NCI-H1092 treated with DMSO at 0.1 percent for 48 hours (cell line): ENCODE measurements around the gene SCAPER.
"Not testable (repeated sequence)": the region's sequence is repeated elsewhere in the genome, so short reads cannot be mapped to it uniquely, and the experiment has no call there.

Source experiments
- DNase-seq: peaks from one replicate; lab custom pipeline; 2025; lab: John Stamatoyannopoulos, UW

The SCAPER gene

GRCh38 chr15:76913737-76914136 is 8.6 kb upstream of the SCAPER start:
- no peak for DNase-seq

GRCh38 chr15:76912430-76912829 is 7.3 kb upstream of the SCAPER start:
- DNase-seq, result no peak

- DNase-seq, result no peak
Observed at GRCh38 chr15:76905855-76906254, 715 bp upstream of the SCAPER start.

GRCh38 chr15:76904461-76905012 is 603 bp downstream of the SCAPER start:
- DNase-seq, result peak; percentile 46

GRCh38 chr15:76903251-76903681 is 1.9 kb downstream of the SCAPER start:
- DNase-seq, result peak; percentile 20

GRCh38 chr15:76901965-76902364 is 3.2 kb downstream of the SCAPER start:
- DNase-seq, result no peak

- not testable (repeated sequence) for DNase-seq
Observed at GRCh38 chr15:76899931-76900310, 5.2 kb downstream of the SCAPER start.

GRCh38 chr15:76899176-76899930 is 5.8 kb downstream of the SCAPER start:
- DNase-seq, result not testable (repeated sequence)

GRCh38 chr15:76898102-76898501 is 7.0 kb downstream of the SCAPER start:
- DNase-seq, result no peak

- DNase-seq, result no peak
Observed at GRCh38 chr15:76894174-76894573, 11.0 kb downstream of the SCAPER start.

GRCh38 chr15:76892836-76893235 is 12.3 kb downstream of the SCAPER start:
- not testable (repeated sequence) for DNase-seq

GRCh38 chr15:76887280-76888141 is 17.6 kb downstream of the SCAPER start:
- not testable (repeated sequence) for DNase-seq

- no peak for DNase-seq
Observed at GRCh38 chr15:76885212-76885611, 19.9 kb downstream of the SCAPER start.

- no peak for DNase-seq
Observed at GRCh38 chr15:76875911-76876310, 29.2 kb downstream of the SCAPER start.

GRCh38 chr15:76873066-76873465 is 32.1 kb downstream of the SCAPER start:
- not testable (repeated sequence) for DNase-seq

- DNase-seq, result no peak
Observed at GRCh38 chr15:76871930-76872329, 33.2 kb downstream of the SCAPER start.

GRCh38 chr15:76868740-76869139 is 36.4 kb downstream of the SCAPER start:
- no peak for DNase-seq

GRCh38 chr15:76866716-76867321 is 38.3 kb downstream of the SCAPER start:
- DNase-seq, result no peak

GRCh38 chr15:76866008-76866407 is 39.1 kb downstream of the SCAPER start:
- DNase-seq, result no peak

- no peak for DNase-seq
Observed at GRCh38 chr15:76865548-76865991, 39.6 kb downstream of the SCAPER start.

- no peak for DNase-seq
Observed at GRCh38 chr15:76864586-76864985, 40.6 kb downstream of the SCAPER start.

- no peak for DNase-seq
Observed at GRCh38 chr15:76863693-76864092, 41.4 kb downstream of the SCAPER start.
